Stimulated activated CD8-positive, alpha-beta memory T cell treated with anti-CD3 and anti-CD28 coated beads, Interleukin-7, amount 100 ng/mL, for 48 hours (primary cell): Measurements from ENCODE around the gene ATP8B1.
"Not testable (repeated sequence)": the region's sequence is repeated elsewhere in the genome, so short reads cannot be mapped to it uniquely, and the experiment has no call there.

ENCODE experiments used
- DNase-seq, 2 donors: peaks; one replicate each; pipeline ENCODE4 v3.0.0-alpha.2; 2020; ENCODE audit warnings: low read depth in 1 of 2; ENCODE audit errors: extremely low read depth in 1 of 2

Gene ATP8B1

DNA sequence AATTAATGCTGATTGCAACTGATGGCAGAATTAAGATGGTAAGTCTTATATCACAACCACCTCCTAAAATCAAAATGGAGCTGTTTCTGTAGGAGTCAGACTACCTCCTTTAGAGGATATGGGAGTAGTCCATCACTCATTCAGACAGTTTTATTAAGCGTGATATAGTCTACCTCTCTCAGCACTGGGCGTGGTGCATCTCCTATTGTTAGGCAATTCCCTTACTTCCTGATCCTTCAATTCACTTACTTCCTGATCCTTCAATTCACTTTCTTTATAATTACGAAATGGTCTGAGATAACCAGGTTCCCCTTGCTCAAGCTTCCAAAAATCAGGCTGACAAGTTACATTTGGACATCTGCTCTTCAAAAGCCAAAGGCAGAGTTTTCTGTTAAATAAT, 31.9 kb downstream of the ATP8B1 start:
- DNase-seq = no peak

DNA sequence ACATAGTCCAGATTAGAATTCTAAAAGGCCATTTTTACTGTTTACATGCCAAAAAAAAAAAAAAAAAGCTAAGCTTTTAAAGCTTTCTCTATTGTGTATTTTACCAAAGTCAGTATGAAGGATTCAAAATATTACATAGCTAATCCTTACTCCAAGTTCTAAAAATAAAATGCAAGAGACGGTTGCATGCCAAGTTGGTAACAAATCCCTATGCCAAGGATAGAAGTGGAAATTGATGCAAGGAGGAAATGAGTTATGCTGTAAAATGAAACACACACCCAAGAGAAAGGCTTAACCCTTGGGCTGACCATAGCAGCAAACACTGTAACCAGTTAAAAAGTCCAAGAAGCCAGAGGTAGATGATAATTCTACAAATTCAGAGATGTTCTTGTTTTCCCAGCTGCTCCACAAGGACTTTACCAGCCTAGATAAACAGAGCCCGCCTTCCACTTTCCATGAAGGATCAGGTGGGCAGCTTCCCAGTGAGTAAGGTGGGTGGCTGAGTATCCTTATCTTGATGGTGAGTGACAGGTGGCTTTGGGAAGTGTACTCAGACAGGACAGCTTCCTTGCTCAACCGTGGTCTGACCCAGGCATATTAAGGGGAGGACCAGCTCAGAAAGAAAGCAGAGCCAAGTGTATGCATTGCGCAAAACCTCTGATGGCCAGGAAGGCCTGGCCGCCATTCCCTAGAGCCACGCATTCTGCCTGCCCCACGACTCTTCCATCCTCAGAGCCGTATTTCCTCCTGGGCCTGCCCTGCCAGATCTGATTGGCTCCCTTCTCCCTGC, 34.4 kb downstream of the ATP8B1 start:
- DNase-seq = no peak

DNA sequence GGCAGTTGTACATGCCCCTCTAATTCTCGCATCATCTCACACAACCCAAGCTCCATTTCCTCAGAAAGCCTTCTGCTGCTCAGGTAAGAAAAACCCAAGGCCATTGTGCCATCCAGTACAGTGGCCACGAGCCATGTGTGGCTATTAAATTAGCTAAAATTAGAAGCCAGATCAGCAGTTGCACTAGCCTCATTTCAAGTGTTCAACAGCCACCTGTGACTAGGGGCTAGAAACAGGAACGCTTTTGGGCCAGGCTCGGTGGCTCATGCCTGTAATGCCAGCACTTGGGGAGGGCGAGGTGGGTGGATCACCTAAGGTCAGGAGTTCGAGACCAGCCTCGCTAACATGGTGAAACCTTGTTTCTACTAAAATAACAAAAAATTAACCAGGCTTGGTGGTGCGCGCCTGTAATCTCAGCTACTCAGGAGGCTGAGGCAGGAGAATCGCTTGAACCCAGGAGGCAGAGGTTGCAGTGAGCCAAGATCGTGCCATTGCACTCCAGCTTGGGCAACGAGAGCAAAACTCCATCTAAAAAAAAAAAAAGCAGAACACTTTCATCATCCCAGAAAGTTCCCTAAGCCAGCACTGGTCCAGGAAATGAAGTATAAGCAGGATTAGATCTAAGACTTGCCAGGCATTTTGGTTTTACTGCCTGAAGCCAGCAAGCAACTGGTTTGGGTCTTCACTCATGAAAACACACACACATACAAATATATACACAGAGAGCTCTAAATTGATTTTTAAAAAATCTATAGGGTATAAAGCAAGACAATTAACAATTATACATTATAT, 35.7 kb downstream of the ATP8B1 start:
- no peak for DNase-seq

DNA sequence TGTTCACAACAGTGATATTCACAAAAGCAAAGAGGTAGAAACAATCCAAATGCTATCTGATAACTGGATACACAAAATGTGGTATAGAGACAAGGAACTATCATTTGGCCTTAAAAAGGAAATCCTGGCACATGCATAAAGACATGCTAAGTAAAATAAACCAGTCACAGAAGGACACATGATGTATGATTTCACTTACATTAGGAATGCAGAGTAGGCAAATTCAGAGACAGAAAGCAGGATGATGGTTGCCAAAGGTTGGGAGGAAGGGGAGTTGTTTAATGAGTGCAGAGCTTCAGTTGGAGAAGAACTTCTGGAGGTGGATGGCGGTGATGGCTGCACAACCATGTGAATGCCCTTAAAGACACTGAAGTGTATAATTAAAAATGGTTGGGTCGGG, 38.1 kb downstream of the ATP8B1 start:
- no peak for DNase-seq

DNA sequence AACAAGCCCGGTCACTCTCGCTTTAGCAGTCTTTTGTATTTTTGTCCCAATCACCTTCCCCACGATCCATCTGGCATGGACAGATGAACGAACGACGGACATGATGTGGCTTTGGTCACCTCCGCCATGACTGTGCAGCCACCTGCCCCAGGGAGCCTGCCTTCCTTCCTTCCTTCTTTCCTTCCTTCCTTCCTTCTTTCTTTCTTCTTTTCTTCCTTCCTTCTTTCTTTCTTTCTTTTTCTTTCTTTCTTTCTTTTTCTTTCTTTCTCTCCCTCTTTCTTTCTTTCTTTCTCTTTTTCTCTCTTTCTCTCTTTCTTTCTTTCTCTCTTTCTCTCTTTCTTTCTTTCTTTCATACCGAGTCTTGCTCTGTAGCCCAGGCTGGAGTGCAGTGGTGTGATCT, 39.0 kb downstream of the ATP8B1 start:
- no peak for DNase-seq

DNA sequence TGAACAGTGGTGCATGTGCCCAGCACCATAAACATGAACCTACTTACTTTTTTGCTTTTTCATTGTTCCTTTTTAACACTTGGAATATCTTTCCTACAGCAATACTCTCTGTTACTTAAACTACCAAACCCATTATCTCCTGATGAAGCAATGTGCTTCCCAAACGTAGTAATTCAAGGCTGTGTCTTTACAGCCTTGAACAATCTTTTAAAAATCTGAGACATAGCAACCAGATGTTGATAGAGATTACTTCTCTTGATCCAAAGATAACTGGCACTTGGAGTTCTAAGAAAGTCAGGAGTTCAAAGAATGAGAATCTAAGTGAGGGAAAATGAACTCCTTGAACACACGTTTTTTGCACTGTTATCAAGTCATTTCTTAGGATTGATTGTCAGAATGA, 40.4 kb downstream of the ATP8B1 start:
- DNase-seq = no peak

DNA sequence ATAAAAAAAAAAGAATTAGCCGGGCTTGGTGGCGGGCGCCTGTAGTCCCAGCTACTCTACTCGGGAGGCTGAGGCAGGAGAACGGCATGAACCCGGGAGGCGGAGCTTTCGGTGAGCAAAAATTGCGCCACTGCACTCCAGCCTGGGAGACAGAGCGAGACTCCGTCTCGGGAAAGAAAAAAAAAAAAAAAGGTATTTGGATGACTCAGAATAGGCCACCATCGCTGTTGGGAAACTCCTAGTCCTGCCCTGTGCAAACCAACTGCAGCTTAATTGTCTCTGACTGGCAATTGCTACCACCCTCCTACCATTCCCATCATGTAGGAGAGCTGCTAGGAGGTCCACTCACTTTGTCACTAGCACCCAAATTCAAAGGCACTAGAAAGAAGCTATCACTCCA, 43.5 kb downstream of the ATP8B1 start:
- no peak for DNase-seq

DNA sequence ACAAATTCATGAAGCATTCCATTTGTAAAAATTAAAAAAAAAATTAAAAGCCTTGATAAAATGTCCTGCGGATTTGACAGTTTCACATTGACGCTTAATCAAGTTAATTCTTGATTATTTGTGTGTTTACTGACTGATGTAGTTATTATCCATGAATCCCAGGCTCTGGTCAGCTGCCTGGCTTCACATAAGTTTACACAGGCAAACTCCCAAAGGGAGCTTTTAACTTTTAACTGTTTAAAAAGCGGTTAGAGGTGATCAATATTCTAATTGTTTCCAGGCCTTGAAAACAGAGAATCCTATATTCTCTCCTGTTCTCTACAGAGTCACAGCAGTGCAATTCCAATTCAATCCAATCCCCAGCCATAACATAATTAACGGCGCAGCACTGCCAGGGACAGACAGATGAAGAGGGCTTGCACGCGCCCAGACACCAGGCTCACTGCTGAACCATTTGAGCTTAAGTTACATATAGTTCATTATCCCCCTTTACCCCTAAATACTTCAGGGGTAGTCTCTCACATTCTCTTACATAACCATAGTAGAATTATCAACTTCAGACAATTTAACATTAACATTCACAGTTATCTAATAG, 47.5 kb downstream of the ATP8B1 start:
- DNase-seq = no peak

DNA sequence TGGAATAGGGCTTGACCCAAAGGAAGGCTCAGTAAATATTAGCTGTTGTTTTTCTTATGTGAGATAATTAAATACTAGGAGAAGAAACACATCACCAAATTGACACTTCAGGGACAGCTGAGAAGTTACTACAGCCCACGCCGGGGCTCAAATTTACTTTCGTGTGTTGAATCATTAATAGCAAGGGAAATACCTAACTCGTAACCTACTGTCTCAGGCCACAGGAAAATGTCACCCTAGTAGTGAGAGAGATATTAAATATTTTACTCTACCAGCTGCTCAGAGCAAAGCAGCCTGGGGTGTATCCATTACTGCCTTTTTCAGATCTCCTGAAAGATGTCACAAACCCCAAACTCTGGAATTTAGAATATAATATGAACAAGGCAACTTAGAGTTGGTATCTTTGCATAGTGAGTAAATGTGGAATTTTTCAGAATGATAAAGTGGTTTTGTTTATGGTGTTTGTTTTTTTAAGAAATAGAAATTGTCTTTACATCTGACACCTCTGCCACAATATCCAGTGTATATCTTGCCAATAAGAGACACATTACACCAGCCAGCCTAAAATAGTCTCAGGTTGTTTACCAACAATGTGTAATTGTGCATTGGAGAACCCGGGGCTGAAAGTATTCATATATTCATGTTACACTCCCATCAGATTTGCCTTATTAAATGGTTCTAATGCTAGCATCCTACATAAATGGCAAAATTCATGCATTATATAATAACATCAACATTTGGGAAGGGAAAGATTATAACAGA, 48.4 kb downstream of the ATP8B1 start:
- DNase-seq = no peak

DNA sequence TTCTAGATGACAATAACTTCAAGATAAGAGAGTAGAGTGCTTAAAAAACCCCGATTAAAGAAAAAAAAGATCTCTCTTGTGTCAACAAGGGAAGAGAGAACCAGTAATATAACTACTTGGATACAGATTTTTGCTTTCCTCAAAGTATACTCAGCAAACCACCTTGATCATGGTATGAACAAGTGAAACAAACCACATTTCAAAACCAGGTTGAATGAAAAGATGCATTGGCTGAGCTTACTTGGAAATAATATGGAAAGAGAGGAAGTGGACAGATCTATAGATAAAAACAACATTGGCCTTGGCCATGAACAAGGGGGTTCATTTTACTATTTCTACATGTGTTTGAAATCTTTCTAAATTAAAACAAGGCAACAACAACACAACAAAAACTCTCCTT, 50.1 kb downstream of the ATP8B1 start:
- DNase-seq = no peak

DNA sequence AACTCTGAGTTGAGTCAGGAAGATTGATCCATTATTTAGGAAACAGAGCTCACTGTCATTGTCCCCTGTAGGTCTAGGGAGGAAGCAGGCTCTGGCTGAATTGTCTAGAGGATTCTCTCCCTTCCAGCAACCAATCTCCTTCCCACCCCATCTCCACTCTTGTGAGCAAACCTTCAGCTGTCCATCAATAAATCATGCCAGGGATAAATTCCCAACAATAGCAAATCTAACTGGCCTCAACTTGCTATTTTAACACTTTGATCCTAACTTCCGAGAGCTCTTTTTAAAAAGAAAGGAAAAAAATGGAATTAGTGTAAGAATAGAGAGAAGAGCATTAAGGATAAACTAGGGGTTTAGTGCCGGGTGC, 53.5 kb downstream of the ATP8B1 start:
- DNase-seq = no peak

DNA sequence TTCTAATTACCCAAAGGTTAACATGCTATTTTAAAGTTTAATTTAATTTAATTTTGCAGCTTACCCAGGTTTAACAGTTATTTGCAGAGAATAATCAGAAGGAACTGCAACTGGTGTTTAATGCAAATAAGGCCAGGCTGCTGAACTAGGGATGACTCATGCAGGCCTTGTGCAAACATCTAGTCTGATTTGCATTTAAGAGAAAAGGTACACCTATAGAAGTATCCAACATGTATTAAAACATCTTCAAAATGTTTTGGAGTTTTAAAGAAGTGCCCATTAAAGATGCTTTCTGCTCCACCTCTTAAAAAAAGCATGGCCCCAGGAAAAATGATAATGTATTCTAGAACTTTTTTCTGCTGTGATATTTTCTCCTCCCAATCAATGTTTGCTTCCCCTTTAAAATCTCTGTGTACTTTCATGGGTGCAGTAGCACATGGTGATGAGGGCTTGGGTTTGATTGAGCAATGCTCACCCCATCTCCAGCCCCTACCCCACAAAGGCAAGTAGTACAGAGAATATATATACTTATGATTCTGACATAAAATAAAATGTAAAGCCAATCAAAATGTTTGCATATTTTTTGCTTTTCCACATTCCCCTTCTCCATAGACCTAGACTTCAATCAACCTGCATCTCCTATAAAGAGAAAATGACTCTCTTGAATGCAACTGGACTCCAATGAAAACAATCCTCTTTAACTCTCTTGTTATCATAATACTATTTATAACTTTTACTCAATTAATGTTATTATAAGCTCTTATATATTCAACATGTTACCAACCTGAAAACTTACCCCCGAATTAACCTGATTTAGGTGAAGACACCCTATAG, 54.1 kb downstream of the ATP8B1 start:
- no peak for DNase-seq

DNA sequence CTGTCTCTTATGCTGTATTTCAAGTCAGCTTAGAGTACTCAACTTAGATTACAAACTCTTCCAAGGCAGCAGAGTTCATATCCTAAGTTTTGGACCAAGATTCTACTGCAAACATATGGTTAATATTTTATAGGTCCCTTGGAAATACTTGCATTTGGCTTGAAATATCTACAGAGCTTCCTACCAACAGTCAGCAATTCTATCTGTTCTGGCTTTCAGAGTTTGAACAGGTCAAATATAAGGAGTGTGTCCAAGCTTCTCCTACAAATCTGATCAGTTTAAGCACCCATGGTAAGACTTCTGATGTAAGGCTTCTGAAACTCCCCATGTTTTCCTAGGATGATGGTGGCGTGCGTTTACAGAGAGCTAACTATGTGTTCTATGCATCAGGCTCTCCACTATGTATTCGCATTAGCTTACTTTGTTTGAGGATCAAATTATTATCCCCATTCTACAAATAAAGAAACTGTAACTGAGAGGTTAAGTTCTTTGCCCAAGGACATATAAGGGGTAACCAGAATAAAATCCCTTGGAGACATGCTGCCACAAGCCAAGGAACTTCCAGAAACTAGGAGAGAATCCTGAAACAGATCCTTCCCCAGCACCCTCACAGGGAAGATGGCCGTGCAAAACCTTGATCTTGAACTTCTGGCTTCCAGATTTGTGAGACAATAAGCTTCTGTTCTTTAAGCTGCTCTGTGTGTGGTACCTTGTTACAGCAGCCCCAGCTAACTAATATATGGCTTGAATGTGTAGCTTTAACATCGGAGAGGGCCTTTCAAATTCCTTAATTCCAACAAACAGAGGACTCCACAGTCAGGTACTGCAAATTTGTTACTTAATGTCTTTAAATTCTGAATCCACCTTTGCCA, 55.1 kb downstream of the ATP8B1 start:
- DNase-seq = no peak

DNA sequence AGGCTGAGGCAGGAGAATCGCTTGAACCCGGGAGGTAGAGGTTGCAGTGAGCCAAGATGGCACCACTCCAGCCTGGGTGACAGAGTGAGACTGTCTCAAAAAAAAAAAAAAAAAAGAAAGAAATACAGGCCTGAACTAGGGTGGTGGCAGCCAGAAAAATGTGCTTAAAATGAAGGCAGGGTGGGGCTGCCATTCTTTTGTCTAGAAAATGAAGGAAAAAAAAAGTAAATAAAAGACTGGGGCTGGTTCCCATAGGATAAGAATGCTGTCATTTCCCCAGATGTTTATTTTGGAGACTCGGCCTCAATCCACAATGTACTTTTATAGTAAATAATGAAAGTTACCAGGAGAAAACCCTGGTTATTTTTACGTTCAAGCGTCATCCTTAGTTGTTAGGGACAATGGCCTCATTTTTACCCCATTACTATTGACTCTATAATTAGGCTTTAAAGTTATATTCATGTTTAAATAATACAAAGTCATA, 58.9 kb downstream of the ATP8B1 start:
- DNase-seq = no peak

DNA sequence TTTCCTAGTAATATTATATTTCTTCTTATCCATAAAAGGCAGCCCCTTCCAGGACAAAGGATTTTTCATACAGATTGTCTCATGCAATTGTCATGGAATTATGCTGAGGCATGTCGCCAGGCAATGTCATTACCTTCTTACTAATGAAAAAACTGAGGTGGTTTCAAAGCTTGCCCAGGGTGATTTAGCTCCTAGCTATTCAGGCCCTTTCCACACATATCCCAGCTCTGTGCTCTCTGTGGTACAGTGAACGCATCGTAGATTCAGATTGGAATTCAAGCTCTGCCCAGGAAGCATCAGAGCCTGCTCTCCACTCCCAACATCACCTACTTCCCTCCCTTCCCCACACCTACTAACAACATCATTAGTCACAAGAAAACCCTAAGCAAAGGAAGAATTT, 60.1 kb downstream of the ATP8B1 start:
- DNase-seq = no peak

DNA sequence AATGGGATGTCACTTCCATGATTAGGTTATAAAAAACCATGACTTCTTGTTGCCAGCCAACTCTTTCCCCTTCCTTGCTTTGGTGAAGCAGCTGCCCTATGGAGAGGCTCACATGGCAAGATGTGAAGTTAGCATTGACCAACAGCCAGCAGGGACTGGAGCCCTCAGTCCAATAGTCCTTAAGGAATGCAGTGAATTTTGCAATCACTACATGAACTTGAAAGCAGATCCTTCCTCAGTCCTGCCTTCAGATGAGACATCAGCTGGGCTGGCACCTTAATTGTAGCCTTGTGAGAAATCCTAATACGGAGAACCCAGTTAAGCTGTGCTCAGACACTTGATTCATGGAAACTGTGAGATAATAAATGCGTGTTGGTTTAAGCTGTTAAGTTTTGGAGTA, 61.8 kb downstream of the ATP8B1 start:
- DNase-seq = no peak

DNA sequence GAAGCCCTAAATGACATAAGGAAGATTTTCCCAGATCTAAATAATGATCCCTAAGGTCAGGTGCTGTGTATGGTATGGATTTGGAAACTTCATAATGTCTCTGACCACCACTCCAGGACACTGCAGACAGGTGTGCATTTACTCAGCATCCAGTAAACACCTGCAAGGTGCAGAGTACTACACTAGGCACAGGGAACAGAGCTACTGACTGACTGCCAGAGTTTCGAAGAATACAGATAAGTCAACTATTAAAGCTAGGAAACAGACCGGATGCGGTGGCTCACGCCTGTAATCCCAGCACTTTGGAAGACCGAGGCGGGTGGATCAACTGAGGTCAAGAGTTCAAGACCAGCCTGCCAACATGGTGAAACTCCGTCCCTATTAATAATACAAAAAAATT, 65.0 kb downstream of the ATP8B1 start:
- no peak for DNase-seq

DNA sequence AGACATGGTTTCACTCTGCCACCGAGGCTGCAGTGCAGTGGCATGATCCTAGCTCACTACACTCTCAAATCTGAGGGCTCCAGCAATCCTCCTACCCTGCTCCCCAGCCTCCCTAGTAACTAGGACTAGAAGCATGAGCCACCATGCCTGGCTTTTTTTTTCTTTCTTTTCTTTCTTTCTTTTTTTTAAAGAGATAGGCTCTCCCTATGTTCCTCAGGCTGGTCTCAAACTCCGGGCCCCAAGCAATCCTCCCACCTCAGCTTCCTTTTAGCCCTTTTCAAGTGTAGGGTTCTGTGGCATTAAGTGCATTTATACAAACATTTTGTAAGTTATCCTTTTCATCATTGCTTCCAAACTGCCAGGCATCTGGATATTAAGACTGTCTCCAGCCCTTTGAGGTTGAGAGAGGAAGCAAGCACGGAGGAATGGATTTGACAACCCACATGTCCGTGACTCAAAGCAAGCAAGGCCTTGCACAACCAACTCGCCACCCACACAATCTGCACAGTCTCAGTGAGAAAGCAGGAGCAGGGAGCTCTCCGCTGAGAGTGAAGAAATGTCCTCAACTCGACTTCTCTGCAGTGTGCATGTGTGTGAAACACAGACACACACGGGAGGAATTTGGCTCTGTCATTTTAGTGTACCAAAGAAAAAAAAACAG, 65.6 kb downstream of the ATP8B1 start:
- no peak for DNase-seq

DNA sequence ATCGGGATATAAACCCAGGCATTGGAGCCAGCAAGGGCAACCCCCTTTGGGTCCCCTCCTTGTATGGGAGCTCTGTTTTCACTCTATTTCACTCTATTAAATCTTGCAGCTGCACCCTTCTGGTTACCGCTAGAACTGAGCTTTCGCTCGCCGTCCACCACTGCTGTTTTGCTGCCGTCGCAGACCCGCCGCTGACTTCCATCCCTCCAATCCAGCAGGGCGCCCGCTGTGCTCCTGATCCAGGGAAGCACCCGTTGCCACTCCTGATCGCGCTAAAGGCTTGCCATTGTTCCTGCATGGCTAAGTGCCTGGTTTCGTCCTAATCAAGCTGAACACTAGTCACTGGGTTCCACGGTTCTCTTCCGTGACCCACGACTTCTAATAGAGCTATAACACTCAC, 68.1 kb downstream of the ATP8B1 start:
- not testable (repeated sequence) for DNase-seq
